Endothelial cell (in vitro differentiated cells): ENCODE results near the gene CCDC51. TPM values are rescaled to one million over a fixed set of nuclear protein-coding genes. Genes with fewer than 3 reads are reported as not detected.

Experiments used
- DNase-seq: peaks from one replicate; pipeline ENCODE4 v3.0.0; 2021; ENCODE audit warnings: low spot score
- H3K27ac Mint-ChIP-seq: one replicate; pipeline ENCODE4 v1.8.0; 2021; ENCODE audit warnings: mixed read lengths, inconsistent platforms; ENCODE audit not compliant: unreplicated experiment
- H3K27me3 Mint-ChIP-seq: one replicate; pipeline ENCODE4 v1.8.0; 2021; ENCODE audit warnings: mild to moderate bottlenecking, moderate library complexity, mixed read lengths, inconsistent platforms; ENCODE audit not compliant: unreplicated experiment
- H3K36me3 Mint-ChIP-seq: one replicate; pipeline ENCODE4 v1.8.0; 2021; ENCODE audit warnings: mild to moderate bottlenecking, low read depth, mixed read lengths, inconsistent platforms; ENCODE audit not compliant: unreplicated experiment
- H3K4me1 Mint-ChIP-seq: one replicate; pipeline ENCODE4 v1.8.0; 2021; ENCODE audit warnings: mild to moderate bottlenecking, mixed read lengths, inconsistent platforms; ENCODE audit not compliant: unreplicated experiment
- H3K4me3 Mint-ChIP-seq: one replicate; pipeline ENCODE4 v1.8.0; 2021; ENCODE audit warnings: mild to moderate bottlenecking, mixed read lengths, inconsistent platforms; ENCODE audit not compliant: unreplicated experiment
- H3K9me3 Mint-ChIP-seq: one replicate; pipeline ENCODE4 v1.8.0; 2021; ENCODE audit warnings: mixed read lengths, inconsistent platforms; ENCODE audit not compliant: unreplicated experiment
- total RNA-seq: library from RNA; stranded (reverse); fragmentation: NEBNext Ultra II Directional; extraction: Animal tissue kit (Norgen Biotek cat#: 25700); gene quantifications from one replicate; pipeline ENCODE4 v1.2.1, GENCODE V29; 2021; ENCODE audit not compliant: unreplicated experiment
- TF ChIP-seq, protein P1 (sequence below): fragments of 200-600 bp; sonication (generic); IDR thresholded peaks from one replicate; pipeline ENCODE4 v1.5.0; 2021; ENCODE audit warnings: antibody characterized with exemption; ENCODE audit not compliant: unreplicated experiment

The CCDC51 gene
- total RNA-seq, 1 donor from 2014 or later = 11.8 TPM

GRCh38 chr3:48430708-48431101, 9.2 kb downstream of the CCDC51 start:
- no peaks in the 10 kb centered on the region for H3K9me3 Mint-ChIP-seq
- peaks cover 28% of the 10 kb centered on the region for H3K4me1 Mint-ChIP-seq
- peaks cover 18% of the 10 kb centered on the region for H3K27me3 Mint-ChIP-seq
- DNase-seq = no peak
- TF ChIP-seq, protein P1, sequence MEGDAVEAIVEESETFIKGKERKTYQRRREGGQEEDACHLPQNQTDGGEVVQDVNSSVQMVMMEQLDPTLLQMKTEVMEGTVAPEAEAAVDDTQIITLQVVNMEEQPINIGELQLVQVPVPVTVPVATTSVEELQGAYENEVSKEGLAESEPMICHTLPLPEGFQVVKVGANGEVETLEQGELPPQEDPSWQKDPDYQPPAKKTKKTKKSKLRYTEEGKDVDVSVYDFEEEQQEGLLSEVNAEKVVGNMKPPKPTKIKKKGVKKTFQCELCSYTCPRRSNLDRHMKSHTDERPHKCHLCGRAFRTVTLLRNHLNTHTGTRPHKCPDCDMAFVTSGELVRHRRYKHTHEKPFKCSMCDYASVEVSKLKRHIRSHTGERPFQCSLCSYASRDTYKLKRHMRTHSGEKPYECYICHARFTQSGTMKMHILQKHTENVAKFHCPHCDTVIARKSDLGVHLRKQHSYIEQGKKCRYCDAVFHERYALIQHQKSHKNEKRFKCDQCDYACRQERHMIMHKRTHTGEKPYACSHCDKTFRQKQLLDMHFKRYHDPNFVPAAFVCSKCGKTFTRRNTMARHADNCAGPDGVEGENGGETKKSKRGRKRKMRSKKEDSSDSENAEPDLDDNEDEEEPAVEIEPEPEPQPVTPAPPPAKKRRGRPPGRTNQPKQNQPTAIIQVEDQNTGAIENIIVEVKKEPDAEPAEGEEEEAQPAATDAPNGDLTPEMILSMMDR = no peak
- H3K27ac Mint-ChIP-seq = peak overlapping the region; percentile 61
- H3K36me3 Mint-ChIP-seq = peaks cover 17% of the 10 kb centered on the region
- H3K4me3 Mint-ChIP-seq = peak overlapping the region; percentile 81

DNA sequence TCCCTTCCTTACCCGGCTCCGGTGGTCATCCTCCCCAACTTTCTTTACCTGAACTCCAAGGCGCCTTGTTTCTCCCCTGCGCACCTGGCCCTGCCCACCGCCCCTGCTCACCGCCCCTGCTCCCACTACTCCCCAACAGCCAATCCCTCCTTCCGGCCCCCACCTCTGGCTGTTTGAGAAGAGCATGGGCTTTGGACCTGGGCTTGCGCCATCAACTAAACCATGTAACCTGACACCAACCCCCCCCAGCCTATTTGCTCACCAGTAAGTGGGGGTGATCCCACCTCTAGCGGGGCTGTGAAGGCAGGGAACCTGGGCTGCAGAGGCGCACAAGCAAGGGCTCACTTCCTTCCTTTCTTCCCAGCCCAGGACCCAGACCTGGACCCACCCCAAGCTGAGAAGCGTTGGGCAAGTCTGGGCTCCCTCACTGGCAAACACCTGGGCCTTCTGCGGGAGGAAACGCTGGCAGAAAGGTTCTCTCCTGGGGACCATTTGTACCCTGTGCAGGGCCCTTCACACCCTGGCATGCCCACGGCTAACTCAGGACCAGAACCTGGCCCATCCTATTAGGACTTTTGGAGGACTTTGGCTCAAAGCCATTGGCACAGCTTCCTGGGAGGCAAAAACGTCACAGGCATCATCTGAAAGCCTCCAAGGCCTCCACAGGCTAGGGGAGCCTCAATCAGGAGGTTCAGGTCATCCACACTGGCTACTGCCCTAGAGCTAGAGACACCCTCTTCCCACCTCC, 9.8 kb downstream of the CCDC51 start, which contains the start of gene PLXNB1:
PLXNB1 (minus strand) TSS at position 127 of the 748 bp plus-strand sequence. CDS start 5,475 bp downstream, outside the sequence.
- H3K4me3 Mint-ChIP-seq = peak within 1 kb of the TSS; percentile 89
- no peaks in the 10 kb centered on the region for H3K9me3 Mint-ChIP-seq
- H3K27ac Mint-ChIP-seq = peak within 1 kb of the TSS; percentile 81
- peak; percentile 23 for DNase-seq
- H3K27me3 Mint-ChIP-seq = peaks cover 20% of the 10 kb centered on the region
- TF ChIP-seq, protein P1 = no peak
- peaks cover 15% of the 10 kb centered on the region for H3K36me3 Mint-ChIP-seq
- H3K4me1 Mint-ChIP-seq = peaks cover 30% of the 10 kb centered on the region

DNA sequence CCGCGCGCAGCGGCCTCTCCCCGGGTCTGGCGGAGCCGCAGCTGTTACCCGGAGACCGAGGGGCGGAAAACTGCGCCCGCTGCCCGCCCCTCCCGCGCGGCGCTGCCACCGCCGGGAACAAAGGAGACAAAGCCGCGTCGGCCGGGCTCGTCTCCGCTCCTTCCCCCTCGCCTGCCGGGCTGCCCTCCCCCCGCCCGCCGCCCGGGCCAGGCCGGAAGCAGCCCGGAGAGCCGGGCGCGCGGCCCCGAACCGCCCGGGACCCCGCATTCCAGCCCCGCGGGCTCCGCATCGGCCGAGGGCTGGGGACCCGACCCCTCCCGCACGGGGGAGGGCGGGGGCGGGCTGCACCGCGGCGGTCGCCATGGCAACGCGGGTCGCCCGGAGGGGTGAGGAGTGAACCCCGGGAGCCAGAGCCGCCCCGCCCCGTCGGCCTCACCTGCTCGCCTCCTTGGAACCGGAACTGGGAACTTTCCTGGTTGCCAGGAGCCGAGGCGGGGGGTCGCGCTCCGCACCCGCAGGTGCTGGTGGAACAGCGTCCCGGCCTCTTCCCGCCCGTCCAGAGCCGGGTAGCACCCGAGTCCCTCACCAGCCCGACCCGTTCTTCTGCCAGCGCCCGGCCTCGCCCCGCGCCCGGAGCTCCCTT, 10.5 kb downstream of the CCDC51 start:
- Mint-ChIP-seq H3K27ac (peak overlapping the region; percentile 81), H3K4me3 (peak overlapping the region; percentile 89), H3K4me1 (peaks cover 34% of the 10 kb centered on the region), H3K9me3 (no peaks in the 10 kb centered on the region), H3K27me3 (peaks cover 22% of the 10 kb centered on the region), H3K36me3 (peaks cover 15% of the 10 kb centered on the region)
- TF ChIP-seq, protein P1 = no peak
- peak; percentile 61 for DNase-seq

DNA sequence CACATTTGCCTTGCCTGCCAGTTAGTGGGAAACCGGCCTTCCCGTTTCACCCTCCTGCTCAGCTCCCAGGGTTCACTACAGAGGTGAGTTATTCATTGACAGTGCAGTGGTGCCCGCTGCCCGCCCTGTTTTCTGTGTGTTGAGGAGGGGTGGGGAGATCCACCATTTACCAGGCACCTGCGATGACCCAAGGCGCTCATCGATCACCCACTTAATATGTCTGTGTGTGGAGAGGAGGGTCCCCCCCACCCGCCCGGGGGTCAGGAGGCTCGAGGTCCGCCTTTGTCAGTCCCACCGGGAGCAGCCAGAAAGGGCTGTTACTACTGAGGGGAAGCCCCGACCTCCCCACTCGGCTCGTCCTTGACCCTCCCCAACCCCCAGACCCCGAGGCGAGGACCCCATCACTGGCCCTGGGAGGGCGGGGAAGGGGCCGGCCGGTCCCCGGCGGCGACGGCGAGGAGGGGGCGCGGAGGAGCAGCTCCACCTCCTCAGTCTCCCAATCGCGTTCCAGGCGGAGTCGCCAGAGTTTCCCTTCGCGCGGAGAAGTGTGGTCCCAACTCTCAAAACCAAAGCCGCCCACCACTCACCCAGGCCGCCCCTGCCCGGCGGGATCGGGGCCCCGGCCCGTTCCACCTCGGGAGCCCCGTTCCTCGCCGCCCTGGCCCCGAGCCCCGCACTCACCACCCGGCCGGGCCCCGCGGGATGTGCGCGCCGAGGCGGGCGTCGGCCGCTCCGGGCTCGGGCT, 11.2 kb downstream of the CCDC51 start:
- Mint-ChIP-seq H3K4me3 (peak overlapping the region; percentile 79), H3K27me3 (peaks cover 22% of the 10 kb centered on the region), H3K27ac (peak overlapping the region; percentile 64), H3K9me3 (no peaks in the 10 kb centered on the region), H3K4me1 (peaks cover 34% of the 10 kb centered on the region), H3K36me3 (peaks cover 15% of the 10 kb centered on the region)
- TF ChIP-seq, protein P1 = no peak
- DNase-seq = peak; percentile 56
